Subcutaneous adipose tissue (tissue), 4 donors: ENCODE measurements around the gene STN1. TPM values are rescaled to one million over a fixed set of nuclear protein-coding genes. Genes with fewer than 3 reads are reported as not detected.

ENCODE experiments used
- CTCF ChIP-seq: fragments of 450-650 bp; IDR thresholded peaks from one replicate; pipeline ENCODE4 v1.5.1; 2016; ENCODE audit warnings: low read depth, mild to moderate bottlenecking, control low read depth, antibody characterized with exemption, moderate library complexity
- total RNA-seq, 4 donors: library from RNA; depleted of rRNA; stranded (reverse); fragments of >200 nt; gene quantifications; one replicate each; pipeline ENCODE4 v1.1.0, GENCODE V29; 2016

STN1 gene
- total RNA-seq, 4 donors from 2014 or later: 16.6 to 28.4 (median 24.7) TPM

DNA sequence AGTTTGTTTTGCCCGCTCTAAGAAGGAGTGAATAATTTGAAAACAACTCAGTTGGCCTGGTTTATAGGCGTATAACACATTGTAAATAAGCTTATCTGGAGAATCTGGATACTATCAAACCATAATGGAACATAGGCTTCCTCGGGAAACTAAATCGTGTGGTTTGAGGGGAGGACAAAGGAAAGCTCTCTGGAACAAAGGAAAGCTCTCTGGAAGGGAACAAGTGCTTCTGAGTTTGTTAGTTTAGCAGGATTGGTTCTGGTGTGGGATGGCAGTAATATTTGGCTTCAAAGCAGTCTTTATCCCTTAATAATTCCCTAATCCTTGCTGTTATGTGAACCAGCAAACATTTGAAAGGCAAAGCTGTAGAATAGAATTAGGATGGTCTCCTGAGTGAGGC, 34.0 kb upstream of the STN1 start:
- no peak for TF ChIP-seq CTCF

DNA sequence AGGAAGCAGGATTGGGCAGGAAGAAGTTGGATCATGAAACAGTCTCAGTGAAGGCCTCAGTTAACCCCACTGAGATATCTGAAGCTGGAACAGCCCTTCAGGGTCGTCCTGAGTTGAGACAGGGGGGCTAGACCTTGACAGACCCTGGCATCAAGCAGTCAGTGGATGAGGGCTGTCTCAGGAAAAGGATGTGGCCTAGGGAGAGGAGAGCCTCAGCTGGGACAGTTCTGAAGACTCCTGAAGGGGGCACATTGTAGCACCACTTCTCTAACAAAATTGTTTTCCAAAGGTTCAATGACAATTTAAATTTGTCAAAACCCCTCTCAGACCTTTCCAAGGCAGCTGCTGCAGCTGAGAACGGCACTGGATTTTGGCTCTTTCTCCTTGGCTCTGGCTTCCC, 33.2 kb upstream of the STN1 start:
- no peak for TF ChIP-seq CTCF

DNA sequence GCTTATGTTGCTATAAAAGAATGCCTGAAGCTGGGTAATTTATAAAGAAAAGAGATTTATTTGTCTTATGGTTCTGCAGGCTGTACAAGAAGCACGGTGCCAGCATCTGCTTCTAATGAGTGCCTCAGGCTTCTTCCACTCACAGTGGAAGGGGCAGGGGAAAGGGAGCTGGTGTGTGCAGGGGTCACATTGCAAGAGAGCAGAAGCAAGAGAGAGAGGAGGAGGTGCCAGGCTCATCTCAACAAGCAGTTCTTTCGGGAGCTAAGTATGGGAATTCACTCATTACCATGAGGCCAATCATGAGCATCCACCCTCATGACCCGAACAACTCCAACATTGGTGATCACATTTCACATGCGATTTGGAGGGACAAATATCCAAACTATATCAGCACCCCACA, 31.7 kb upstream of the STN1 start:
- TF ChIP-seq CTCF: no peak

DNA sequence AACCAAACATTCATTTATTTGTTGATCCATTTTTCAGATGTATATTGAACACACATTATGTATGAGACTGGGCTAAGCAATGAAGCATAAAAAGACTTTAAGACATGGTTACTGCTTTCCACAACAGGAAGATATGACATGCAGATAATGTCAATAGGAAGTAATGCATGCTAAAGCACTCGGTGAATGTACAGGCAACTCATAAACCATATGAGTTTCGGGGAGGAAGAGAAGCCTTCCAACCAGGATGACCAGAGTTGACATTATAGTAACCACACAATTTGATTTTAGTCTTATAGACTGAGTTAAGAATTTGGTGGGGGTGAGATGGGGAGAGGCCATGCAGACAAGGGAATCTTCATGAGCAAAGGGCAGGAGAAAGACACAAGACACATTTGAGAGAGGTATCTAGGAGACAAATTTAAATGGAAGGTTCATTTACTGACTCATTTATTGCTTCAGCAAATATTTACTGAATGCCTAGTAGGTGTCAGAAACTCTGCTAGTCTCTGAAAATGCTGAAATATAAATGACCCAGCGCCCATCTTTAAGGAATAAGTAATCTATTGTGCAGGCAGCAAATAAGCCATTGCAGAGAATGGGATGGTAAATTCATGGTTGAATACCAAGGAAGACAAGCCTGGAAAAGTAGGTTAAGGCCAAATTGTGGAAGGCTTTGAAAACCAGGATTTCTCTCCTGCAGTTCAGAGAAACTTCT, 30.0 kb upstream of the STN1 start:
- TF ChIP-seq CTCF: no peak

- TF ChIP-seq CTCF: no peak
Observed at GRCh38 chr10:103942866-103943265, 24.9 kb upstream of the STN1 start.

GRCh38 chr10:103941801-103942200, 23.8 kb upstream of the STN1 start:
- TF ChIP-seq CTCF: no peak

GRCh38 chr10:103939522-103939921, 21.5 kb upstream of the STN1 start:
- no peak for TF ChIP-seq CTCF
